K562 (cell line): ENCODE results near the gene RECK. TPM values are rescaled to one million over a fixed set of nuclear protein-coding genes. Genes with fewer than 3 reads are reported as not detected.
A peak's percentile ranks its signal among the peaks of the same experiment; 100 is the strongest.

Experiments used
- FOXJ2 ChIP-seq: fragments of 200-800 bp; sonication (Bioruptor generic); IDR thresholded peaks from 2 replicates; pipeline ENCODE4 v1.6.1; 2016; ENCODE audit warnings: missing genetic modification characterization, missing compliant biosample characterization
- HDAC2 ChIP-seq: fragments of 450-650 bp; IDR thresholded peaks from 2 replicates; pipeline ENCODE4 v1.6.1; 2016; ENCODE audit warnings: mild to moderate bottlenecking
- KLF16 ChIP-seq: IDR thresholded peaks from 2 replicates; pipeline ENCODE4 v1.6.1; 2016; ENCODE audit warnings: antibody characterized with exemption
- MTA2 ChIP-seq: fragments of 450-650 bp; IDR thresholded peaks from 2 replicates; pipeline ENCODE4 v1.6.1; 2016; ENCODE audit warnings: low read depth
- MTA3 ChIP-seq: fragments of 450-650 bp; formaldehyde crosslinking; IDR thresholded peaks from 2 replicates; pipeline ENCODE4 v1.6.1; 2017; ENCODE audit warnings: mild to moderate bottlenecking, borderline replicate concordance
- MYC ChIP-seq, 2 experiments: fragments of 250-450 bp in 1 of 2; sonication (Bioruptor Pico) in 1 of 2; IDR thresholded peaks; 2 replicates each; pipeline versions ENCODE4 v1.5.1 to v1.6.1; 2012 to 2021; ENCODE audit warnings: low read depth in 2 of 2, borderline replicate concordance in 1 of 2, improper control_type of control experiment in 1 of 2, low read length in 1 of 2, mild to moderate bottlenecking in 1 of 2, moderate library complexity in 1 of 2
- MYNN ChIP-seq, 2 experiments: sonication (generic); formaldehyde crosslinking in 1 of 2; IDR thresholded peaks; 2 replicates each; pipeline versions ENCODE4 v1.5.0 to v1.6.1; 2016 to 2020; ENCODE audit warnings: antibody characterized with exemption in 1 of 2, missing genetic modification reagents in 1 of 2
- NR2C1 ChIP-seq, 2 experiments: fragments of 450-650 bp; IDR thresholded peaks; 2 replicates each; pipeline ENCODE4 v1.6.1; 2017; ENCODE audit warnings: mild to moderate bottlenecking in 2 of 2, antibody characterized with exemption in 1 of 2, inconsistent platforms in 1 of 2, missing compliant biosample characterization in 1 of 2, missing genetic modification characterization in 1 of 2
- RFX5 ChIP-seq: IDR thresholded peaks from 2 replicates; pipeline ENCODE4 v1.6.1; 2011; ENCODE audit warnings: low read depth, mild to moderate bottlenecking, improper control_type of control experiment, low read length
- SMAD4 ChIP-seq: fragments of 250-450 bp; sonication (Bioruptor Pico); conservative IDR thresholded peaks from 2 replicates; pipeline ENCODE4 v1.8.0; 2021; ENCODE audit warnings: inconsistent platforms, mild to moderate bottlenecking, moderate library complexity
- SMARCC2 ChIP-seq: fragments of 450-650 bp; IDR thresholded peaks from 2 replicates; pipeline ENCODE4 v1.6.1; 2017; ENCODE audit warnings: antibody characterized with exemption, moderate library complexity, mild to moderate bottlenecking, low read depth
- SRSF7 ChIP-seq: fragments of 200-400 bp; formaldehyde crosslinking; optimal IDR thresholded peaks from 2 replicates; pipeline ENCODE3; 2017; ENCODE audit warnings: mild to moderate bottlenecking, low read depth, low read length
- TAL1 ChIP-seq: fragments of 450-650 bp; IDR thresholded peaks from 2 replicates; pipeline ENCODE4 v1.6.1; 2016; ENCODE audit warnings: mild to moderate bottlenecking
- TCF3 ChIP-seq: sonication (generic); formaldehyde crosslinking; IDR thresholded peaks from 2 replicates; pipeline ENCODE4 v1.4.0; 2020; ENCODE audit warnings: mild to moderate bottlenecking, missing genetic modification reagents
- ZNF263 ChIP-seq: sonication (generic); formaldehyde crosslinking; IDR thresholded peaks from 2 replicates; pipeline ENCODE4 v1.8.0; 2022; ENCODE audit warnings: mild to moderate bottlenecking, missing genetic modification reagents, borderline replicate concordance
- polyA plus RNA-seq, 8 experiments: library from polyadenylated mRNA; depleted of rRNA in 4 of 8; stranded (reverse) in 5 of 8; unstranded in 3 of 8; fragments of >200 nt; fragmentation: Nextera tagmentation in 2 of 8; fragmentation: Illumina TruSeq in 1 of 8; extraction: Ambion mirVana in 2 of 8; extraction: Trizol in 1 of 8; gene quantifications; 2 replicates each; pipeline versions ENCODE4 v1.2.1 to v1.2.3, GENCODE V29; 2011 to 2014; ENCODE audit warnings: inconsistent platforms in 1 of 8, missing spikeins in 1 of 8
- total RNA-seq, 7 experiments: library from RNA; depleted of rRNA in 6 of 7; stranded (reverse); fragments of >200 nt in 6 of 7; fragmentation: Illumina TruSeq in 2 of 7; extraction: Trizol in 2 of 7; gene quantifications; 2 replicates each; pipeline versions ENCODE4 v1.2.1 to v1.2.3, GENCODE V29; 2011 to 2021; ENCODE audit warnings: low replicate concordance in 1 of 7
- TF ChIP-seq, protein P1 (sequence below), 2 experiments: fragments of 200-800 bp in 1 of 2; sonication (Bioruptor generic) in 1 of 2; sonication (generic) in 1 of 2; formaldehyde crosslinking in 1 of 2; IDR thresholded peaks in 1 of 2; conservative IDR thresholded peaks in 1 of 2; 2 replicates each; pipeline versions ENCODE4 v1.5.0 to v1.6.1; 2016 to 2020; ENCODE audit warnings: missing compliant biosample characterization in 1 of 2, missing genetic modification characterization in 1 of 2, missing genetic modification reagents in 1 of 2
- TF ChIP-seq, protein P2 (sequence below): fragments of 250-450 bp; sonication (Bioruptor Pico); IDR thresholded peaks from 2 replicates; pipeline ENCODE4 v1.4.0; 2020; ENCODE audit warnings: mild to moderate bottlenecking, moderate library complexity

RECK gene
- total and polyA plus RNA-seq, 9 of the 15 experiments (the other 6 are each of a cell fraction or from before 2014, with no cell fraction given), result 0.04 to 0.36 (median 0.16) TPM

DNA sequence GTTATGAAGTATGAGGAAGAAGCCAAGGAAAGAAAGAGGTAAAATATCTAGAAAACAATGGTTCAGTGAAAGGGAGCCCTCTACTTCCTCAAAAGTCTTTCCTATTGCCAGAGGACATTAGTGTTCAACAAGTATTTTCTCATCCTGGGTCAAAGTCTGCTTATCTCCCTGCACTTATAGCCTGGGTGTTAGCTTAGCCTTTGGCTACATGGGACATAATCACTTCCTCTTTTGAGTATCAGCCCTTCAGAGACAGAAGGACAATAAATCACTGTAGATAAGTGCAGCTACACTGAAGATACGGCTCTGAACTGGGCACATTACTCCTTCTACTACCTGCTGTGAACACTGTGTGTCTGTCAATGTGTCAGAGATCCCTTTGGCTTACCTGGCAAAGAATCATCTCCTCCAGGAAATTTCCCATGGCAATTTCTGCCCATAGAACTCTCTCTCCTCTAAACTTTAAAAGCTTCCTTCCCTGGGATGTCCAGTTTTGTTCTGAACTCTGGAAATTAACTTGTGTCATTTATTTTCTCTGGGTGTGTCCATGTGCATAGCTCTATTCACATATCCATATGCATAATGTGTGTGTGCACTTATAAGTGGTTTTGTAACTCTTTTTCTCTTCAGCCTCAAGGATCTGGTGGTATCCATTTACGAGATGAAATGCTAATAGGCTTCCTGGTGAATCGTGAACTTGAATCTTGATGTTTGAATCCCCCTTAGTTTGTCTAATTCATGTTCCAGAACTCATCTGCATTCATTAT, 30.0 kb upstream of the RECK start (continued):
- TF ChIP-seq RFX5, result no peak
- peak; percentile 86 for TF ChIP-seq TCF3 (CRISPR knock-in tag)
- TF ChIP-seq, protein P1, sequence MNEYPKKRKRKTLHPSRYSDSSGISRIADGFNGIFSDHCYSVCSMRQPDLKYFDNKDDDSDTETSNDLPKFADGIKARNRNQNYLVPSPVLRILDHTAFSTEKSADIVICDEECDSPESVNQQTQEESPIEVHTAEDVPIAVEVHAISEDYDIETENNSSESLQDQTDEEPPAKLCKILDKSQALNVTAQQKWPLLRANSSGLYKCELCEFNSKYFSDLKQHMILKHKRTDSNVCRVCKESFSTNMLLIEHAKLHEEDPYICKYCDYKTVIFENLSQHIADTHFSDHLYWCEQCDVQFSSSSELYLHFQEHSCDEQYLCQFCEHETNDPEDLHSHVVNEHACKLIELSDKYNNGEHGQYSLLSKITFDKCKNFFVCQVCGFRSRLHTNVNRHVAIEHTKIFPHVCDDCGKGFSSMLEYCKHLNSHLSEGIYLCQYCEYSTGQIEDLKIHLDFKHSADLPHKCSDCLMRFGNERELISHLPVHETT (CRISPR knock-in tag; conservative IDR thresholded peaks at IDR 0.05 in 1 of 2, IDR thresholded peaks at IDR 0.05 in 1 of 2), result 0 out of 4 replicates have a peak, but pooled peaks of 1 of the 2 experiments have one; percentile 43
- TF ChIP-seq SMARCC2, result peak; percentile 53; the same call in 1 of the 2 replicates
- TF ChIP-seq TAL1, result peak; percentile 77
- TF ChIP-seq, protein P2, sequence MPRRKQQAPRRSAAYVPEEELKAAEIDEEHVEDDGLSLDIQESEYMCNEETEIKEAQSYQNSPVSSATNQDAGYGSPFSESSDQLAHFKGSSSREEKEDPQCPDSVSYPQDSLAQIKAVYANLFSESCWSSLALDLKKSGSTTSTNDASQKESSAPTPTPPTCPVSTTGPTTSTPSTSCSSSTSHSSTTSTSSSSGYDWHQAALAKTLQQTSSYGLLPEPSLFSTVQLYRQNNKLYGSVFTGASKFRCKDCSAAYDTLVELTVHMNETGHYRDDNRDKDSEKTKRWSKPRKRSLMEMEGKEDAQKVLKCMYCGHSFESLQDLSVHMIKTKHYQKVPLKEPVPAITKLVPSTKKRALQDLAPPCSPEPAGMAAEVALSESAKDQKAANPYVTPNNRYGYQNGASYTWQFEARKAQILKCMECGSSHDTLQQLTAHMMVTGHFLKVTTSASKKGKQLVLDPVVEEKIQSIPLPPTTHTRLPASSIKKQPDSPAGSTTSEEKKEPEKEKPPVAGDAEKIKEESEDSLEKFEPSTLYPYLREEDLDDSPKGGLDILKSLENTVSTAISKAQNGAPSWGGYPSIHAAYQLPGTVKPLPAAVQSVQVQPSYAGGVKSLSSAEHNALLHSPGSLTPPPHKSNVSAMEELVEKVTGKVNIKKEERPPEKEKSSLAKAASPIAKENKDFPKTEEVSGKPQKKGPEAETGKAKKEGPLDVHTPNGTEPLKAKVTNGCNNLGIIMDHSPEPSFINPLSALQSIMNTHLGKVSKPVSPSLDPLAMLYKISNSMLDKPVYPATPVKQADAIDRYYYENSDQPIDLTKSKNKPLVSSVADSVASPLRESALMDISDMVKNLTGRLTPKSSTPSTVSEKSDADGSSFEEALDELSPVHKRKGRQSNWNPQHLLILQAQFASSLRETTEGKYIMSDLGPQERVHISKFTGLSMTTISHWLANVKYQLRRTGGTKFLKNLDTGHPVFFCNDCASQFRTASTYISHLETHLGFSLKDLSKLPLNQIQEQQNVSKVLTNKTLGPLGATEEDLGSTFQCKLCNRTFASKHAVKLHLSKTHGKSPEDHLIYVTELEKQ (CRISPR knock-in tag), result no peak
- peak; percentile 64; the same call in 1 of the 2 replicates for TF ChIP-seq NR2C1 (IDR thresholded peaks at IDR 0.05)
- TF ChIP-seq NR2C1 (tag; IDR thresholded peaks at IDR 0.05), result peak; percentile 81
- peak; percentile 65 for TF ChIP-seq FOXJ2 (tag)
- TF ChIP-seq MTA3, result peak; percentile 46; the same call in 1 of the 2 replicates
- peak; percentile 30; the same call in 1 of the 2 replicates for TF ChIP-seq MYNN (IDR thresholded peaks at IDR 0.05)
- no peak for TF ChIP-seq MYNN (CRISPR knock-in tag; IDR thresholded peaks at IDR 0.05)
- peak; percentile 72; the same call in 1 of the 2 replicates for TF ChIP-seq KLF16
- 0 out of 2 replicates have a peak, but pooled peaks have one; percentile 21 for TF ChIP-seq MYC (IDR thresholded peaks at IDR 0.05; ENCODE audit: low read depth, low read length)
- TF ChIP-seq MYC (CRISPR knock-in tag; IDR thresholded peaks at IDR 0.05; ENCODE audit: borderline replicate concordance, low read depth), result no peak
- peak; percentile 73 for TF ChIP-seq MTA2
- TF ChIP-seq HDAC2, result peak; percentile 94
- no peak for TF ChIP-seq ZNF263
- TF ChIP-seq SMAD4 (CRISPR knock-in tag), result 0 out of 2 replicates have a peak, but pooled peaks have one; percentile 42
- TF ChIP-seq SRSF7, result no peak
